HG03432 (cell line): ENCODE measurements around the gene ALDH1L1.

Experiments
- ATAC-seq: cut with Tn5 transposase; IDR thresholded peaks from one replicate; pipeline ENCODE4 v1.9.1; 2021; ENCODE audit warnings: mild to moderate bottlenecking, moderate library complexity; ENCODE audit not compliant: unreplicated experiment

Gene ALDH1L1

DNA sequence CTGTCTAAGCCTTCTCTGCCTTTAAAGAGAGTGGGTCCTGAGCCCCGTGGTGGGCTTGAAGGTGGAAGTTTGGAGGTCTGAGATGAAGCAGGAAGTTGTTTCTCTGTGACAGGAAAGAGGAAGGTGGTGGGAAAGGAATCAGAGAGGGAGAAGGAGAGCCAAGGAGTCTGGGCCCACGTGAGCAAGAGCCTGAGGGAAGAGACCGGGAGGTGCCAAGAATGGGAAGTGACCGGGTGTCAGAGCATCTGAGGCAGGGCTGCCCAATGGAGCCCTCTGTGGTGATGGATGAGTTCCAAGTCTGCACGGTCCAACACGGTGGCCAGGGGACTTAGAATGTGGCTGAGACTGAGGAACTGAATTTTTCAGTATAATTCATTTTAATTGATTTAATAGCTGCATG lies 24.6 kb downstream of the ALDH1L1 start:
- ATAC-seq: no peak

GRCh38 chr3:126155280-126155640 lies 25.1 kb downstream of the ALDH1L1 start:
- ATAC-seq: no peak

DNA sequence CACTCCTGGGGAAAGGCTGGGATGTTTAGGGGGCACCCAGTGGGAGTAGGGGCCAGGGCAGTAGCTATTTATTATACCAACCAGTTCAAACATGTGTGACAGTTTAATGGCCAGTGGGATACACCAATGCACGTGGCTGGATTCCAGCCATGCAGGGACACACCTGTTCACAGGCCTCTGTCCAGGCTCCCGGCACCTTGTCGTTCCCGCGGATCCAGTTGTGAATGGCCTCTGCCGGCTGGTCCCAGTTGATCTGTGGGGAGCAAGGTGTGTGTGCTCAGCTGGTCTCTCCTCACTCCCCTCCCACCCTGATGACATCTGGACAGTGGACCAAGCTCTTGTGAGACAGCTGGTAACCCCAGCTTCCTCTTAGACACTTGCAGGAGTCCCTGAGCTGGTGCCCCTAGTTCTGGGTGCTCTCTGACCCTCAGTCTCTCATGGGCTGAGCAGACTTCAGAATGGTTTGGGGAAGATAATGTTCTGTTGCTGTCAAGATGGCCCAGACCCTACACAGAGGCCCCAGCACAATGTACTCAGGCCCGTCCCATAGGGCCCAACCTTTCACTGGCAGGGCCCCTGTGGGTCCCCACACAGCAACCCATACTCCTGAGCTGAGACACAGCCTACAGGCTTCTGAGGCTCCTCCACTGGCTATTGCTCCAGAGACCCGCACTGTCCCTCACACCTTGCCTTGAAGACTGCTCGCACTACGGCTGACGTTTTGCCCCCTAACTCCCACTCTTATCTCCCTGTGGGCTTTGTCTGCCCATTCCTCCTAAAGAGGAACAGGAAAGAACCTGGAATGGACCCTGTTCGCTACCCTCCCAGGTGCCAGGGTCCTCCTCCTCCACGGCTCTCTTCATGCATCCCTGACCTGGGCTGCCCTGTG lies 25.8 kb downstream of the ALDH1L1 start:
- no peak for ATAC-seq

DNA sequence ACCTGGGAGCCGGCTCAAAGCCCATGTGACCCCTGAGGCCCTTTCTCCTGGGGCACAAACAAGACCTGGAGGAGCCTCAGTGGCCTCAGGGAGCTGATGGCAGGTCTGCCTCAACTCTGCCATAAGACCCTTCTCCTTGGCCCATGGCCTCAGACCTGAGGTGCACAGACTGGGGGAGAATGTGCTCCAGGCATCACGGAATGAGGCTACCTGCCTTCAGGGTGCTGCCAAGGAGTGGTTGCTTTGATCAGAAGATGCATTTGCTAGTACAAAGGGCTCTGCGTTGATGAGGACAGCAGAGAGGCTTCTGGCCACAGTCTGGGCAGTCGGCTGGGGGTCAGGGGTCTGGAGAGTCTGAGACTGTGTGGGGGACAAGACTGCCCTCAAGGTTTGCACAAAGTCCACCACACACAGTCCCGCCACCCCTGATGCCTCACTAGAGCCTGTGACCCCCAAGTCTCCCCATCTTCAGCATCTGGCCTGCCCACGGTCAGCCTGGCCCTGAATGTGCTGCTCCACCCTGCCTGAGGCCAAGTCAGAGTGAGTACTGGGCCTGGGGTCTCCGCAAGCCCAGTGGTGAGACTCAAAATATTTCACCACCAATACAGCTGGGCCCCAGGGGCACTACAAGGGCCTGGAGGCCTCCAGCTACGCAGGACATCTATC lies 26.6 kb downstream of the ALDH1L1 start:
- no peak for ATAC-seq

DNA sequence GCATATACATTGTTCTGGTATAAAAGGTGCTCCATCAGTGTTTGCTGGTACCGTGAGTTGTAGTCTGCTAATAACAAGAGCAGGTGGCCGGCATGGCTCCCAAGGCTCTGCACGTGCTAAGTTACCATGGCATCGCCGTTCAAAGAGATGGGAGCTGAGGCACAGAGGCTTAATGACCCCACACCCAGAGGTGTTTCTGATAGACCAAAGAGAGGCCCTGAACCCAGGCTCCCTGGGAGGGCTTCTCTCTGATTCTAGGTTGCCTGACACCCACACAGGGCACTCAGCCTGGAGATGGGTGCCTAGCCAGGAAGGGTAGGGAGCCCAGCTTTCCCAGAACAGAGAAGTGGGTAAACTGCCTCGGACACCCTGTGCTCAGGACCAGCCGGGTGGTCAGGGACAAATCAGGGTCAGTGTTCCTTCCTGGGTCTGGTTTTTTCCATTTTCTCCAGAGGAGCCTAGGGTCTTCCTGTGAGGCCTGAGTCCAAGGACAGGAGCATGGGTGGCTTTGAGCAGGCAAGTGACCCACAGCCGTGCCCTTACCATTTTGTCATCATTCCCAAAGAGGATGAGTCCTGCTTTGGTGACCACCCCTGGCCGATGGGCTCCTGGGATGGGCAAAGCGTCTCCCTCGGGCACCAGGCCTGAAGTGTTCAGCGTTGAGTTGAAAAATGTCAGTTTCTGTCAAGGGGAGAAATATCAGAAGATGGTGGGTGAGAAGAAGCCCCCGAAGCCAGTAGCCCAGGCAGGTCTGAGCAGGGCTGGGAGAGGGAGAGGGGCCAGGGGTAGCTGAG lies 27.3 kb downstream of the ALDH1L1 start:
- no peak for ATAC-seq

DNA sequence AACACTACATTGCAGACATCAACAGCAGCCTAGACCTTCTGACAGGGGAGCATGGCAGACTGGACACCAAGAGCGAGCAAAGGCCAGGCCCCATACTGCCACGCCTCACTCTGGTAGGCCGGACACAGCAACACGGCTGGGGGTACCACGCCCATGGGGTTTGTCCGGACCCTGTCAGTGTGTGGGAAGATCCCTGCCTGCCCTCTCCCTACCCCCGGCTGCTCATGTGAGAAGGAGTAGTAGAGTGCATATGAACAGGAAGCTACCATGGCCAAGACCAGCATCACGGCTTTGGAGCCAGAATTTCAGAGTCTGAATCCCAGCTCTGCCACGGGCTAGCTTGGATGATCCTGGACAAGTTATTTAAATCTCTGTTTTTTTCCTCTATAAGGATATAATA lies 27.9 kb downstream of the ALDH1L1 start:
- no peak for ATAC-seq

- no peak for ATAC-seq
These were observed 28.7 kb downstream of the ALDH1L1 start for GRCh38 chr3:126151562-126152302.

- no peak for ATAC-seq
These were observed 30.3 kb downstream of the ALDH1L1 start for GRCh38 chr3:126149960-126150515.

DNA sequence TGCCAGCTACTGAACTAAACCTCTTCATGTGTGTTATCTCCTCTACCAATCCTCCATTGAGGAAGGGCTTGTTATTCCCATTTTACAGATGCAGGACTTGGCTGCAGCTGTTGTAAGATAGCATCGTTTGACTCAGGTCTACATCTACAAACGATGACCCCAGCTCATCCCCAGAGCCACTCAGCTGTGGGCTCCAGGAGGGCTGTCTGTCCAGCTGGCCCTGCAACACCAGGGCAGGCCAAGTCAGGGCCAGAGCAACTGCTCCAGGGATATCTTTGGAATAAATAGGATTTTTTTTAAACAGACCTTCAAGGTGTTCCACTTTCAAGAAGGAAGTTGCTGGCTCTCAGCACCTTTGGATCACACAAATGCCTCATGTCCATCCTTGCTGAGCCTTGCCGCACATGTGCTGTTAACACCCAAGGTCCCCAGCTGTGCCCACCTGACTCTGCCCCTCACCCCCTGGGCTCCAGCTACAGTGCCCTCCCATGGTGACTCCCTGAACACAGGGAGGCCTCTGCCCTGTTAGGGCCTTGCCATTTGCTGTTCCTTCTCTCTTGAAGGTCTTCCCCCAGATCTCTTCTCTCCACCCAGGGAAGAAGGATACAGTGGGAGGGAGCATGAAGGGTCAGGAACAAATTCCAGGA lies 31.0 kb downstream of the ALDH1L1 start:
- ATAC-seq: no peak

- no peak for ATAC-seq
These were observed 32.3 kb downstream of the ALDH1L1 start for GRCh38 chr3:126147932-126148683.

GRCh38 chr3:126147147-126147931 lies 33.0 kb downstream of the ALDH1L1 start:
- ATAC-seq: no peak

GRCh38 chr3:126146525-126147146 lies 33.8 kb downstream of the ALDH1L1 start:
- no peak for ATAC-seq

DNA sequence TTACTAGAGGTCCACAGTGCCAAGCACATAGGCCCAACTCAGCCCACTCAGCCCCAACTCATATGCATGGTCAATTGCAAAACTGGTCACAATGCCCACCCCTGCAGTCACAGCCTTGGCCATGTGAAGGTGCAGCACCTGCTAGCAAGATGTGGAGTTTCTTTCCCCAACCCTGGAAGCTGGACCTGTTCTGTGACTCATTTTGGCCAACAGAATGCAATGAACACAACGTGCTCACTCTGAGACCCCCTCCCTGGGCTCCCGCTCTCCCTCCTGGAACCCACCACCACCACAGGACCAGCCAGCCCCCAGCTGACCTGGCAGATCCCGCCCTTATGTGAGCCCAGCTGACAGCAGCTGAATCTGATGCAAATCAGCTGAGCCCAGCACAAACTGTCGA lies 34.4 kb downstream of the ALDH1L1 start:
- no peak for ATAC-seq

- ATAC-seq: no peak
These were observed 37.7 kb downstream of the ALDH1L1 start for GRCh38 chr3:126142652-126143051.

DNA sequence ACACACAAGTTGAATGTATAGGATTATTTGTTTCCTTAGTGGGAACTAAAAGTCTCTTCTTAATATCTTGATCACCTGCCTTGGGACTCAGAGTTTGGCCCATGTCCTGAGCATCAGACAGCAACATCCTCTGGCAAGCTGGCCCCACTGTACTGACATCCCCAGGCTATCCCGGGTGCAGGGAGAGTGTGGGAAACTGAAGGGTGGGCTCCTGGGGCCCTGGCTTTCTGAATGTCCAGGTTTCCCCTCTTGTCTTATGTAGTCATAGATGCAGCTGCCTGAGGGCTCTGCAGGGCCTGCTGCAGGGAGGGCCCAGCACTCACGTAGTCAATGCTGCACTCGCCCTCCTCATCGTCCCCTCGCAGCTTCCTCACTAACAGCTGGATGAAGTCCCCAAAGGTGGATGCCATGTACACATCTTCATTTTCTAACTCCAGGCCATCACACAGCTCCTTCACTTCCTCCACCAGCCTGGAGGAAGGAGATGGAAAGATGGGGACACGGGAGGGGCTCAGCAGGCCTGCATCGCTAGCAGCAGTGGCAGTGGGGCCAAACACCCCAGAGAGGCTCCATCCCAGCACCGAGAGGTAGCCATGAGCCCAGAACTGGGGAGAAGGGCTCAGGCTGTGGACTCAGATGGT lies 42.8 kb downstream of the ALDH1L1 start:
- no peak for ATAC-seq

GRCh38 chr3:126136428-126137220 lies 43.8 kb downstream of the ALDH1L1 start:
- ATAC-seq: no peak
